ENCODE measurements around the gene GPC4.

GPC4 gene

DNA sequence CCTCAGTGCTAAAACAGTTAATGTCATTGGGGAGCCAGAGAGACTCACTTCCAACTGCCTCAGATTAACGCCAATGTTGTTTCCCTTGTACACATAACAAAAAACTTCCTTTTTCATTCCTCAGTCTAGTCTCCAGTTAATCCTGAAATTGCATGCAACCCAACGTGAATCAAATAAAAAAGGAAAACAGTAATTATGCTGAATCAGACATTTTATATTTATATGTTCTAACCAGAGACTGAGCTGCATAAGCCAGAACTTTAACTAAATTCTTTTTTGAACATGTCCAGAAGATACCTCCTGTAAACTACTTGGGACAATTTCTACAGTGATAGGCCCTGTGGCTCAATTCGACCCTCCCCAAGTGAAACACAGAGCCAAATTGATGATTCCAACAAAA, 4.7 kb downstream of the GPC4 start:
- no peak for DNase-seq (ENCODE audit: low read depth in 2 of 2)

- DNase-seq (ENCODE audit: low read depth in 2 of 2), result no peak
Measured at GRCh38 chrX:133405498-133406185, 9.6 kb downstream of the GPC4 start.

- DNase-seq (ENCODE audit: low read depth in 2 of 2), result no peak
Measured at GRCh38 chrX:133403984-133404383, 11.3 kb downstream of the GPC4 start.

GRCh38 chrX:133402830-133403625, 12.3 kb downstream of the GPC4 start:
- no peak for DNase-seq (ENCODE audit: low read depth in 2 of 2)

DNA sequence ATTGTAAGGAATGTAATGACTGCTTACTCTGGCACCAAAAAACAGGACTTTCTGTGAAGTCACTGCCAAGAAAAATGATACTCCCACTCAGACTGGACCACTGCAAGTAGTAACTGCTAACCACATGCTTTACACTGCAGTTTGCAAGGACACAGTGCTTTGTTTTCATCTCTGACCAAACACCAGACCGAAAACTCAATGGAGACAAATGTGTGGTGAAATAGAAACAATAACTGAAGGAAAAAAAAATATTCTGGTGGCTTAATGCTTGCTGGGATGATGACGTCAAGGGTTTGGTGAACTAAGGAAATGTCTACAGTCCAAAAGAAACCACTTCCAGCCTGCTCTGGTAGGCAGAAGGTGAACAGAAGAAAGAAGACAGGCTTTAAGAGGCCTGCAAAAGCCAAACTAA, 13.2 kb downstream of the GPC4 start:
- no peak for DNase-seq (ENCODE audit: low read depth in 2 of 2)

- DNase-seq (ENCODE audit: low read depth in 2 of 2), result no peak
Measured at GRCh38 chrX:133401536-133401935, 13.8 kb downstream of the GPC4 start.

DNA sequence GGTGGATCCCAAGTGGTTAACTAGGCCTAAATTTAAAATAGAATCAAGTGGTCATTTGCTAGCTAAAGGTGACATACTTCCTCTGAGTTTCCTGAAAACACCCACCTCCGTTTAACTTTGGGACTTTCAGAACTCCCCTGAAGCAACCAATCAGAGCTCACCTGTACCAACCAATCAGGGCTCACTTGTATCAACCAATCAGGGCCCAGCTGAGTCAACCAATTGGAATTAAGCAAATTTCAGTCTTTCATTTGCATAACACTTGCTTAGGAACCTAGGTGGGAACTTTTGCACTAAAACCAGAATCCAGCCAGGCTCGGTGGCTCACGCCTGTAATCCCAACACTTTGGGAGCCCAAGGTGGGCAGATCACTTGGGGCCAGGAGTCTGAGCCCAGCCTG, 15.9 kb downstream of the GPC4 start:
- no peak for DNase-seq (ENCODE audit: low read depth in 2 of 2)

- no peak for DNase-seq (ENCODE audit: low read depth in 2 of 2)
Measured at GRCh38 chrX:133394765-133395164, 20.5 kb downstream of the GPC4 start.

GRCh38 chrX:133392671-133393070, 22.6 kb downstream of the GPC4 start:
- no peak for DNase-seq (ENCODE audit: low read depth in 2 of 2)

GRCh38 chrX:133391111-133391510, 24.2 kb downstream of the GPC4 start:
- DNase-seq (ENCODE audit: low read depth in 2 of 2), result no peak

DNA sequence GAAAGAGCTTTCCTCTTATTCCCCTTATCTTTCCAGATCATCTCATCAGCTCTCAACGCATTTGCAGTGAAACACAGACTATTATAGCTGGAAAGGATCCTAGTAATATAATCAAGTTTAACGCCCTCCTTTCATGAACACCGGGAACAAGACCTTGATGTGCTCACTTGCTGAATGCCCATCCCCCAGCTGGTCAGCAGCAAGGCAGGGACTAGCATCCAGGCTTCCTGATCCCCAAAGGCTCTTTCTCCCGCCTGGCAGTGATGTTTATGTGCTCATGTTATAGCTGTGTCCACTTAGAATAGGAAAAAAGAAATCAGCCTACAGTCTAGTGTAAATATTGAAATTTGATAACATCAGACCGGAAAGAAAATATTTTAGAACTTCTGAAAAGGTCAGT, 24.6 kb downstream of the GPC4 start:
- DNase-seq (ENCODE audit: low read depth in 2 of 2), result no peak

GRCh38 chrX:133389975-133390374, 25.3 kb downstream of the GPC4 start:
- DNase-seq (ENCODE audit: low read depth in 2 of 2), result no peak

- no peak for DNase-seq (ENCODE audit: low read depth in 2 of 2)
Measured at GRCh38 chrX:133384454-133384853, 30.8 kb downstream of the GPC4 start.

GRCh38 chrX:133380711-133381619, 34.3 kb downstream of the GPC4 start:
- no peak for DNase-seq (ENCODE audit: low read depth in 2 of 2)

GRCh38 chrX:133376422-133376821, 38.9 kb downstream of the GPC4 start:
- DNase-seq (ENCODE audit: low read depth in 2 of 2), result no peak

DNA sequence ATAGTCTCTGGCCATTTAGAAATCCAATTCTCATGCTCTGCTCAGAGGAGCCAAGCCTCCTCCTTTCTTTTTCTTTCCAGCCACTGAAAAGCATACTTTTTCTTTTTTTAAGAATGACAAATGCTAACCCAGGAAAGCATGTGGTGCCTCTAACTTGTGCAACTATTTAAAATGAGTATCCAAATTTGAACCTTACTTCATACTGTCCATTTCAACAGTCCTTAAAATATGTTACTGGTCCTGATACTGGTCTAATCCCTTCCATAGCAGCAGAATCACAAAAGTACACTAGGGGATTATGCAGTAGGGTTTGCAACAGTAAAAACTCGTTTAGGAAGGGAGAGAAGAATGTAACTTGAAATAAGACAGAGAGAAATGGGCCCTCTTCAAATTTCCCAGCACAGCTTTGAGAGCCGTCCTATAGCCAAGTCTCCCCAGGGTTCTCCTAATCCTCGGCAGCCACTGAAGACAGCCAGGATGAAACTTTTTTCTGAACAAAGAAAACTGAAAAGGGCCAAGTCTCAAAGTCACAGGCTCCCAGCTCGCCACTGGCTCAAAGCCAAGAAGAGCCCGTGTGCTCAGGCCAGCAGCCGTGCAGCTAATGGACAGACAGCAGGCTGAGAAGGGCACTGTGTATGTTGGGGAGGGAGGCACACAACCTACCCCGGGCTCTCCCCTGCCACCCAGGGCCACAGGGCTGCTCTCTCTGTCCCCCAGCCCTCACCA, 39.5 kb downstream of the GPC4 start:
- DNase-seq (ENCODE audit: low read depth in 2 of 2), result no peak

GRCh38 chrX:133374874-133375387, 40.4 kb downstream of the GPC4 start:
- no peak for DNase-seq (ENCODE audit: low read depth in 2 of 2)

GRCh38 chrX:133373386-133374079, 41.8 kb downstream of the GPC4 start:
- no peak for DNase-seq (ENCODE audit: low read depth in 2 of 2)

DNA sequence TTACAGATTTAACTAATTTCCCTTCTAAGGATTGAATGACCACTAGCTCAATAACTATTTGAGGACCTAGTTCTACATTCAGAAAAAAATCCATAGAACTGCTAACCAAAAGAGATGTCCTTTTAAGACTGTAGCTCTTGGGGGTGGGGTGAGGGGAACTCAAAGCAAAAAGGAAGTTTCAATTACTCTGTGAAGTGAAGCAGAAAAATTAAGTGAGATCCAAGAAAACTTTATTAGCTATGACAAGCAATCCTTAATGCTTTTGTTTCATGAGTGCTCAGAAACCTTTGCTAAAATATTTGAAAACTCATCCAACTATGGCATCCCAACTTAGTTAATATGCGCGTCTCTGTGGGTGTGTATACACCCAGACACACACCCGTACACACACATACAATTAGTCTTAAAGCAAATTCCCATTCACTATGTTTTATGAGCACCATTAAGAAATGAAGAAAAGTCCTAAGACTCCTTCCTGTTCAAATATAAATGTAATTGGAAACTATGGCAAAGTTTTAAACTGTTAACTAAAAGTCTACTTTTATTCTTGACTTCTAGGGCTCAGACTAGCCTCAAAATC, 44.5 kb downstream of the GPC4 start:
- no peak for DNase-seq (ENCODE audit: low read depth in 2 of 2)

DNA sequence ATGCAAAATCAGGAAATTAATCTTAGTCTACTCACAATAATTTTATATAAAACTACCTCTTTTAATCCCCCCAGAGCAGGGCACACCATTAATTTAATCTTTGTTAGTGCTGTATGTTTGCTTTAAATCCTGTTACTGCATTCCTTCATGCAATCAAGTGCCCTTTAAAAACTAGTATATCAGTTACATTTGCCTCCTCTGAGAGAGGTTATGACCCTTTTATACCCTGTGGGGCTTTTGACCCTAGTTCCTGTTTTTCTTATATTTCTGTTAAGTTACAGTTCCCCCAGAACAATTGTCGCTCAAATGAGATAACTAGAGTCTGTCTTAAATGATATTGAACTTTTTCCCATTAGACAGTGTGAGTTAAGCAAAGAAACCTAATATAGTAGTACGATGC, 46.2 kb downstream of the GPC4 start:
- DNase-seq (ENCODE audit: low read depth in 2 of 2), result no peak
